GM10847 (cell line): Measurements from ENCODE around the gene TCTA.

Experiments
- POLR2A ChIP-seq: IDR thresholded peaks from 2 replicates; pipeline ENCODE4 v1.6.1; 2011; ENCODE audit not compliant: insufficient read length; ENCODE audit errors: extremely low read depth

Gene TCTA

GRCh38 chr3:49428752-49429080 lies 16.5 kb downstream of the TCTA start:
- TF ChIP-seq POLR2A = no peak

- no peak for TF ChIP-seq POLR2A
These were observed 22.5 kb downstream of the TCTA start for GRCh38 chr3:49434731-49435130.

- TF ChIP-seq POLR2A = no peak
These were observed 33.2 kb downstream of the TCTA start for GRCh38 chr3:49445391-49445790.

- TF ChIP-seq POLR2A = no peak
These were observed 41.4 kb downstream of the TCTA start for GRCh38 chr3:49453621-49454020.

- no peak for TF ChIP-seq POLR2A
These were observed 42.2 kb downstream of the TCTA start for GRCh38 chr3:49454458-49454857.

- TF ChIP-seq POLR2A = no peak
These were observed 42.9 kb downstream of the TCTA start for GRCh38 chr3:49454898-49455681.

- no peak for TF ChIP-seq POLR2A
These were observed 44.2 kb downstream of the TCTA start for GRCh38 chr3:49456466-49456865.

DNA sequence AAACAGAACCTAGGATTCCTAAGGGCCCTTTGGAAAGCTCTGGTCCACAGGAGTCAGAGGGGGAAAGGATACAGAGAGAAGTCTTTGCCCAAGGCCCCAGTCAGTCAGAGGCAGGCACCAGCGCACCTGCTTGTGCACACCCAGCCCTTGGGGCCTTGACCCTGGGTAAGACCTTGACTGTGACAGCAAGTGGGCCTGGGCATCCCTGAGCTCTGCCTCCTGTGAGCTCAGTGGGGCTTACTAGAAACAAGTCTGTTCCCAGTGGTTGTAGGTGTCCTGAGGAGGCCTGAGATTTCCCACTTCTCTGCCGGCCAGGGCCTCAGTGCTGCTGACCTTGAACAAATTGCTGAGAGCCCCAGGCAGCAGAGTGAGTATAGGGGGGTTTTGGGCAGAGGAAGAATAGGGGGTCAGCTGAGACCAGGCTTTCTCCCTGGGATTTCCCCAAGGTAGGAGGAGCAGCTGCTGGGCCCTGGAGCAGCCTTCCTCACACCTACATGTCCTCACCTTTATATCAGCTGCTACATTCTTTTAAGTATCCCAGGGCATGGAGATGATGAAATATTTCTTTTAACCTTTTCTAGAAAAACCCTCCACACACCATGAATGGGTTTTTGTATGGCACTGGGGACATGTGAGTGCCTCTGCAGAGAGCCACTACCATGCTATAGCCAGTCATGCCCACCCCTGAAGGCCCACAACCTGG lies 48.1 kb downstream of the TCTA start:
- TF ChIP-seq POLR2A = no peak

DNA sequence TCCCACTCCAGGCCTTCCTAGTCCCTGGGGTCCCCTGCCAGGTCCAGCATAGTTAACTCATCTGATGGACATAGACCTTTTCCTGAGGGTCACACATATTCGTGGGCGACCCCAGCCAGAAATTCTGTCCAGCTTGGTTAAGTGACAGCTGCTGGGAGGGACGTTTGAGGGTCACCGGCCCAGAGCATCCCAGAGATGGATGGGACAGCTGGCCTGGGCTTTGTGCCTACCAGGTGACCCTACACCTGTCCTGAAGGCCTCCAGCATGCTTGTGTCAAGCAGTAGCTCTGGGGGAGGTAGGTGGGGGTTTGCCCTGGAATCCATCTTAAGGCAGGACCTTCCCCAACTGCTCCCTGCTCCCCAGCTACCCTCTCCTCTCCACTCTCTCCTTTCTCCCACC lies 48.7 kb downstream of the TCTA start:
- no peak for TF ChIP-seq POLR2A

- no peak for TF ChIP-seq POLR2A
These were observed 49.4 kb downstream of the TCTA start for GRCh38 chr3:49461443-49462171.

DNA sequence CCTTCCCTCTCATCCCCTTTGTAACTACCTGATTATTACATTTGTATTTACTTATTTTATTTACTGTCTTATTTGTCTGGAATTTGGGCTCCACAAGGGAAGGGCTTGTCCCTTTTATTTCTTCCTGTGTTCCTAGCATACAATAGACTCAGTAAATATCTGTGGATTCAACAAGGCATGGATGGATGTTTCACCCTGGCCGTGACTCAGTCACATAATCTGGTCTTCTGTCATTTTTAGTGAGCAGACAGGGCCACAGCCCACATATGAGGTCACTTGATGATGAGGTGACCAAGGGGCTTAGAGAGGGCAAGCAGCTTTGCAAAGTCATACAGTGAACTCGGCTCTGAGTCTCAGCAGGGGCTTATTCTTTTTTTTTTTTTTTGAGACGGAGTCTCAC lies 50.0 kb downstream of the TCTA start:
- TF ChIP-seq POLR2A = no peak

GRCh38 chr3:49465270-49466034 lies 53.2 kb downstream of the TCTA start:
- TF ChIP-seq POLR2A = no peak
